HFFc6 (cell line): ENCODE data around the gene MATCAP1. TPM values are rescaled to one million over a fixed set of nuclear protein-coding genes. Genes with fewer than 3 reads are reported as not detected.

Source experiments
- DNase-seq: peaks from one replicate; pipeline ENCODE4 v3.0.0-alpha.2; 2018
- H3K27ac Mint-ChIP-seq: 2 replicates; pipeline ENCODE4 v1.8.0; 2020; ENCODE audit warnings: mild to moderate bottlenecking, mixed read lengths
- H3K27me3 Mint-ChIP-seq: 2 replicates; pipeline ENCODE4 v1.8.0; 2021; ENCODE audit warnings: mild to moderate bottlenecking, moderate library complexity, mixed read lengths; ENCODE audit not compliant: insufficient read depth
- H3K36me3 Mint-ChIP-seq: 2 replicates; pipeline ENCODE4 v1.8.0; 2021; ENCODE audit warnings: low read depth, mixed read lengths
- H3K4me1 Mint-ChIP-seq: 2 replicates; pipeline ENCODE4 v1.8.0; 2020; ENCODE audit warnings: low read depth, mixed read lengths
- H3K4me3 Mint-ChIP-seq: 2 replicates; pipeline ENCODE4 v1.8.0; 2020; ENCODE audit warnings: mild to moderate bottlenecking, moderate library complexity, mixed read lengths
- H3K9me3 Mint-ChIP-seq: 2 replicates; pipeline ENCODE4 v1.8.0; 2020; ENCODE audit warnings: mild to moderate bottlenecking, mixed read lengths
- CTCF ChIP-seq: fragments of 200-600 bp; sonication (generic); IDR thresholded peaks from 2 replicates; pipeline ENCODE4 v1.5.0; 2021; ENCODE audit warnings: antibody characterized with exemption, mild to moderate bottlenecking
- total RNA-seq, 6 experiments: library from RNA; stranded (reverse); fragmentation: NEBNext Ultra II Directional; extraction: Animal tissue kit (Norgen Biotek cat#: 25700); gene quantifications; 2 replicates in 1 of 6; 3 replicates in 5 of 6; pipeline ENCODE4 v1.2.3, GENCODE V29; 2021

MATCAP1 gene
- total RNA-seq, 6 experiments from 2014 or later, result 9.6 to 13.8 (median 11.6) TPM

- no peak for TF ChIP-seq CTCF
- peaks cover 46% of the 10 kb centered on the region for H3K4me1 Mint-ChIP-seq
- peak; percentile 88 for DNase-seq
- peak within 1 kb of the TSS; percentile 83 for H3K27ac Mint-ChIP-seq
- peaks cover 7% of the 10 kb centered on the region for H3K27me3 Mint-ChIP-seq
- peaks cover 36% of the 10 kb centered on the region for H3K36me3 Mint-ChIP-seq
- peak within 1 kb of the TSS; percentile 96 for H3K4me3 Mint-ChIP-seq
- H3K9me3 Mint-ChIP-seq, result no peaks in the 10 kb centered on the region
These were observed 8.4 kb upstream of the MATCAP1 start, which contains the start of gene E2F4 for GRCh38 chr16:67191995-67192681. Gene E2F4, plus strand, starts transcription at chr16:67192155. Its CDS starts 73 bp downstream, at chr16:67192228.

- H3K27ac Mint-ChIP-seq, result peak overlapping the region; percentile 69; the same call in 1 of the 2 replicates
- TF ChIP-seq CTCF, result no peak
- no peaks in the 10 kb centered on the region for H3K9me3 Mint-ChIP-seq
- H3K36me3 Mint-ChIP-seq, result peaks cover 30% of the 10 kb centered on the region
- H3K27me3 Mint-ChIP-seq, result peaks cover 4% of the 10 kb centered on the region; the same call in 1 of the 2 replicates
- DNase-seq, result no peak
- H3K4me1 Mint-ChIP-seq, result peaks cover 45% of the 10 kb centered on the region
- peak overlapping the region; percentile 96 for H3K4me3 Mint-ChIP-seq
These were observed 7.7 kb upstream of the MATCAP1 start for GRCh38 chr16:67191411-67191994.

- Mint-ChIP-seq H3K4me1 (peaks cover 46% of the 10 kb centered on the region), H3K27me3 (peaks cover 3% of the 10 kb centered on the region; the same call in 1 of the 2 replicates), H3K27ac (no peak overlapping the region), H3K4me3 (no peak overlapping the region; the same call in 1 of the 2 replicates), H3K9me3 (no peaks in the 10 kb centered on the region), H3K36me3 (peaks cover 22% of the 10 kb centered on the region)
- no peak for TF ChIP-seq CTCF
- no peak for DNase-seq
These were observed 7.0 kb upstream of the MATCAP1 start for GRCh38 chr16:67190448-67191399.

- Mint-ChIP-seq H3K36me3 (peaks cover 17% of the 10 kb centered on the region), H3K27ac (no peak within 1 kb of the TSS), H3K9me3 (no peaks in the 10 kb centered on the region), H3K4me3 (no peak within 1 kb of the TSS), H3K27me3 (peaks cover 3% of the 10 kb centered on the region), H3K4me1 (peaks cover 52% of the 10 kb centered on the region)
- no peak for DNase-seq
- TF ChIP-seq CTCF, result no peak
These were observed 6.3 kb upstream of the MATCAP1 start, which contains the start of gene EXOC3L1 for GRCh38 chr16:67190041-67190440. Gene EXOC3L1, minus strand, starts transcription at chr16:67190136. Its CDS starts 460 bp downstream, at chr16:67189676.

GRCh38 chr16:67188798-67189197, 5.0 kb upstream of the MATCAP1 start:
- TF ChIP-seq CTCF, result no peak
- H3K4me3 Mint-ChIP-seq, result no peak overlapping the region
- DNase-seq, result no peak
- H3K4me1 Mint-ChIP-seq, result peaks cover 50% of the 10 kb centered on the region
- no peak overlapping the region for H3K27ac Mint-ChIP-seq
- no peaks in the 10 kb centered on the region for H3K9me3 Mint-ChIP-seq
- H3K36me3 Mint-ChIP-seq, result peaks cover 13% of the 10 kb centered on the region
- peaks cover 3% of the 10 kb centered on the region for H3K27me3 Mint-ChIP-seq
